Body of pancreas (tissue), 4 donors: ENCODE results near the gene EXD2. TPM values are rescaled to one million over a fixed set of nuclear protein-coding genes. Genes with fewer than 3 reads are reported as not detected.
A peak's percentile ranks its signal among the peaks of the same experiment; 100 is the strongest.

Source experiments
- ATAC-seq: fragments of 150-250 bp; one replicate; pipeline ENCODE4 v1.9.1; 2016
- DNase-seq, 4 donors: peaks; one replicate each; pipeline ENCODE4 v3.0.0-alpha.2; 2019
- H3K27ac ChIP-seq, 4 donors: fragments of 200-600 bp; sonication (generic); 1 replicate in 3 of 4; 2 replicates in 1 of 4; pipeline versions ENCODE4 v1.5.1 to v1.6.1; 2016 to 2019; ENCODE audit warnings: mild to moderate bottlenecking in 1 of 4, mixed read lengths in 1 of 4, moderate library complexity in 1 of 4
- H3K27me3 ChIP-seq, 2 donors: fragments of 200-600 bp; sonication (generic); one replicate each; pipeline ENCODE4 v1.6.0; 2016; ENCODE audit warnings: mild to moderate bottlenecking in 1 of 2
- H3K36me3 ChIP-seq, 2 donors: fragments of 200-600 bp; sonication (generic); replicated peaks in 1 of 2; 2 replicates each; pipeline ENCODE4 v1.5.1; 2016; ENCODE audit warnings: low read depth in 2 of 2; ENCODE audit not compliant: insufficient read depth in 1 of 2
- H3K4me1 ChIP-seq: fragments of 200-600 bp; sonication (generic); one replicate; pipeline ENCODE4 v1.6.0; 2016
- H3K4me3 ChIP-seq, 2 donors: fragments of 200-600 bp; sonication (generic); 1 replicate in 1 of 2; 2 replicates in 1 of 2; pipeline ENCODE4 v1.5.1; 2016 to 2019
- H3K9me3 ChIP-seq, 3 donors: fragments of 200-600 bp; sonication (generic); 1 replicate in 2 of 3; 2 replicates in 1 of 3; pipeline ENCODE4 v1.5.1; 2016
- POLR2A ChIP-seq, 3 donors: fragments of 450-650 bp; IDR thresholded peaks; one replicate each; pipeline ENCODE4 v1.6.1; 2016; ENCODE audit warnings: antibody characterized with exemption in 3 of 3, mild to moderate bottlenecking in 2 of 3
- WGBS, 2 donors: methylation state at CpG; one replicate each; pipeline ENCODE4 v1.1.5; 2017; 5-methylcytosine and 5-hydroxymethylcytosine counted together
- intact Hi-C: fragments of 100-400 bp; cut with DNase I; formaldehyde crosslinking; loops from one replicate; pipeline ENCODE4 v1.15.1; 2023
- total RNA-seq, 2 donors: library from RNA; depleted of rRNA; stranded (reverse); fragments of >200 nt; gene quantifications; one replicate each; pipeline ENCODE4 v1.1.0, GENCODE V29; 2016
- TF ChIP-seq, protein P1 (sequence below), 7 experiments: fragments of 450-650 bp in 4 of 7; fragments of 200-600 bp in 3 of 7; sonication (generic) in 3 of 7; IDR thresholded peaks; one replicate each; pipeline ENCODE4 v1.5.1; 2016 to 2019; ENCODE audit warnings: antibody characterized with exemption in 7 of 7

The EXD2 gene
- total RNA-seq, 2 donors from 2014 or later: 11.2 to 21.5 TPM

DNA sequence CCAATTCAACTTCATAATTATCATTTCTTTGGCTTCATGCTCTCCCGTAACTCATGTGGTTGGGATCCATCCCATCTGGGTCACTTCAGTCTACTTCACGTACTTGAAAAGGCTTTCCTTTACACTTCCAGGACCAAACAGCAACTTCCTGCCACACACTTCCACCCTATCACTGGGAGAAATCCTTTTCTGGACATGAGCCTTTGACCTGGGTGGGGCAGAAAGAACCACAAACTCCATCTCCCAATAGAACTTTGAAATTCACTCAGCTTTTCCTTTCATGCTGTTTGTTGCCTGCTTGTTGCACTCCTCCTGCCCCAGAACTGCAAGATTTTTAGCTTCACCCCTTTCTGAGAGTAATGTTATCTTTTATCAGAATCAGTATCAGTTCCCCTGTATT, 50.3 kb downstream of the EXD2 start:
- intact Hi-C loops: no loop called here
- Histone ChIP-seq H3K27me3 (no peaks in the 10 kb centered on the region), H3K4me1 (no peaks in the 10 kb centered on the region), H3K9me3 (no peaks in the 10 kb centered on the region), H3K36me3 (peaks cover 16 to 20% of the 10 kb centered on the region in 2 donors), H3K27ac (no peak overlapping the region), H3K4me3 (no peak overlapping the region)
- DNase-seq: no peak
- ATAC-seq: no peak
- no peak for TF ChIP-seq POLR2A (IDR thresholded peaks at IDR 0.05)
- WGBS, 2 donors: 78 to 91% methylated on average over 2 of the region's 2 CpGs

DNA sequence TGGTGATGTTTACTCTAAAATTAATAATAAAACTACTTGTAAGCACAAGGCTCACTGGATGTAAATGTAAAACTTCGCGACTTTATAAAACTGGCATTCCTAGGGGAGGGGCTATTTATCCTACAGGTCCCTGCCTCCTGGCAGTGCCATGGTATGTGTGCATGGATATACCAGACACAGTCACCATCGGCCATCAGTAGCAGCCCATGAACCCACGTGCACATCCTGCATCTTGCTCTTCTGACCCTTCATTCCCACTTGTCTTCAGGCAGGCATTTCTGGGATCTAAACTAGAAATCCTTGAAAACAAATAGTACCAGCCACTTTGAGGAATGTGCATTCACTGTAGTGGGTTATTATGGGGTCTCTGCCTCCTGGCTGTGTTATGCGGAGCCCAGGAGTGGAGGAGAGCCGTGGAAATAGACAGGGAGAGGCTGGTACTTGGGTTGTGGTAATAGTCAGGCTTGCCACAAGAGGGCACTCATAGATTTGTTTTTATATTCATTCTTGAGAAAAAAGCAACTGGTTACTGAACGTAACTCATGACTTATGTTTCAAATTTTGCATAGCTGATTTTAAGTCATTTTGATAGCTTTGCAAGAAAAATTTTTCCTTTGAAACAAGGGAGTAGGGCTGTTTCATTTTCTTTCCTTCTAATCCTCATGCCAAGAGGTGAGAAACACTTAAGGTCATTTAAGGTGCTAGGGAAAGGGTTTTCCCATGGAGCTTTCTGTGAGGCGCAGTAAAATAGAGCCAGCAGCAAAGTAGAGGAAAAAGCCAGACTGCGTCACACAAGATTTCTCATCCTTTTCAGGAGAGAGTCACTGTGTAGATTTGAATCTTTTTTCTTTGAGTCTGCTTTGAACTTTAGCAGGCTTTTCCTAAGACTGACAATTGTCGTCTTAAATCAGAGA, 51.3 kb downstream of the EXD2 start:
- no peaks in the 10 kb centered on the region for H3K27me3 ChIP-seq
- ATAC-seq (peak; percentile 66), DNase-seq (peak; percentile 68 to 82 (median 73))
- 44 to 45% methylated on average over 10 of the region's 10 CpGs for WGBS, 2 donors
- peaks cover 6 to 16% of the 10 kb centered on the region in 2 donors for H3K36me3 ChIP-seq
- TF ChIP-seq, protein P1, sequence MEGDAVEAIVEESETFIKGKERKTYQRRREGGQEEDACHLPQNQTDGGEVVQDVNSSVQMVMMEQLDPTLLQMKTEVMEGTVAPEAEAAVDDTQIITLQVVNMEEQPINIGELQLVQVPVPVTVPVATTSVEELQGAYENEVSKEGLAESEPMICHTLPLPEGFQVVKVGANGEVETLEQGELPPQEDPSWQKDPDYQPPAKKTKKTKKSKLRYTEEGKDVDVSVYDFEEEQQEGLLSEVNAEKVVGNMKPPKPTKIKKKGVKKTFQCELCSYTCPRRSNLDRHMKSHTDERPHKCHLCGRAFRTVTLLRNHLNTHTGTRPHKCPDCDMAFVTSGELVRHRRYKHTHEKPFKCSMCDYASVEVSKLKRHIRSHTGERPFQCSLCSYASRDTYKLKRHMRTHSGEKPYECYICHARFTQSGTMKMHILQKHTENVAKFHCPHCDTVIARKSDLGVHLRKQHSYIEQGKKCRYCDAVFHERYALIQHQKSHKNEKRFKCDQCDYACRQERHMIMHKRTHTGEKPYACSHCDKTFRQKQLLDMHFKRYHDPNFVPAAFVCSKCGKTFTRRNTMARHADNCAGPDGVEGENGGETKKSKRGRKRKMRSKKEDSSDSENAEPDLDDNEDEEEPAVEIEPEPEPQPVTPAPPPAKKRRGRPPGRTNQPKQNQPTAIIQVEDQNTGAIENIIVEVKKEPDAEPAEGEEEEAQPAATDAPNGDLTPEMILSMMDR (IDR thresholded peaks at IDR 0.05): peak; percentile 64 to 78 (median 72)
- no peak for TF ChIP-seq POLR2A (IDR thresholded peaks at IDR 0.05)
- H3K27ac ChIP-seq: no peak overlapping the region
- intact Hi-C loops: no loop called here
- H3K4me1 ChIP-seq: no peaks in the 10 kb centered on the region
- H3K9me3 ChIP-seq: no peaks in the 10 kb centered on the region
- no peak overlapping the region for H3K4me3 ChIP-seq

DNA sequence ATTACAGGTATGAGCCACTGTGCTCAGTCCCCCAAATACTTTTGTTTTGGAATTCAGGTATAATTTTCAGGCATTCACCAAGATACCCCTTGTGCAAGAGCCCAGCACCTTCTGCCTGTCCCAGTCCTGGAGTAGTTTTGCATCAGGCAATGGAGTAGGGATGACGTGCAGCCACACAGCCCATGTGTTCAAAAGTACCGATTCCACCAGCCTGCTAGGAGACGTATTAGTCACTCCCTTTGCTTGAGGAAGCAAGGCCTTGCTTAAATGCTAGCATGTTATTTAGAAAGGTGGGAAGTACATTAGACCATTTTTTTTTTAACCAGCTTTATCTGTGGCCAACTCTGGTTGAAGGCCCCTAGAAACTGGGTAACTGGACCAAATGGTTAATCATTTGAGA, 53.6 kb downstream of the EXD2 start:
- DNase-seq (no peak), ATAC-seq (no peak)
- intact Hi-C loops: no loop called here
- TF ChIP-seq, protein P1 (IDR thresholded peaks at IDR 0.05): no peak
- TF ChIP-seq POLR2A (IDR thresholded peaks at IDR 0.05): no peak
- Histone ChIP-seq H3K36me3 (no peaks in the 10 kb centered on the region), H3K4me1 (no peaks in the 10 kb centered on the region), H3K27ac (no peak overlapping the region), H3K9me3 (no peaks in the 10 kb centered on the region), H3K27me3 (no peaks in the 10 kb centered on the region), H3K4me3 (no peak overlapping the region)
- 78 to 90% methylated on average over 3 of the region's 3 CpGs for WGBS, 2 donors

DNA sequence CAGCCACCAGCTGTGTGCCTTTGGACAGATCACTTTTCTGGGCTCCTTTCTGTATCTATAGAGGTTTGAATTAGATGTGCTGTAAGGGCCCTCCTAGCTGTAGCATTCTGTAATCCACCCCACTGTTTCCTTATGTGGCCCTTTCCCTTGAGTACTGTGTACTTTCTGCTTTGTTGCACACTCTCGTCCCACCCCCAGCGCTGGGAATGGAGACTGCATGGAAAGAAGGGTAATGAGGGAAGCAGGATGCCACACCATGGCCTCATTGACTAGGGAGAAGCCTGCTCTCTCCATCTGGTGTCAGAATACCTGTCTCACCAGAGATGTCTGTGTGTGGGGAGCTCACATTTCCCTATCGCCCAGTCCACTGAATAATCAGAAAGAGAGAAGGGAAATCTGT, 55.0 kb downstream of the EXD2 start:
- no peak for ATAC-seq
- no peak overlapping the region for H3K4me3 ChIP-seq
- 68 to 94% methylated on average over 3 of the region's 3 CpGs for WGBS, 2 donors
- DNase-seq: no peak
- no peak overlapping the region for H3K27ac ChIP-seq
- H3K9me3 ChIP-seq: no peaks in the 10 kb centered on the region
- no peaks in the 10 kb centered on the region for H3K27me3 ChIP-seq
- no peaks in the 10 kb centered on the region for H3K36me3 ChIP-seq
- TF ChIP-seq POLR2A (IDR thresholded peaks at IDR 0.05): no peak
- intact Hi-C loops: no loop called here
- no peaks in the 10 kb centered on the region for H3K4me1 ChIP-seq

DNA sequence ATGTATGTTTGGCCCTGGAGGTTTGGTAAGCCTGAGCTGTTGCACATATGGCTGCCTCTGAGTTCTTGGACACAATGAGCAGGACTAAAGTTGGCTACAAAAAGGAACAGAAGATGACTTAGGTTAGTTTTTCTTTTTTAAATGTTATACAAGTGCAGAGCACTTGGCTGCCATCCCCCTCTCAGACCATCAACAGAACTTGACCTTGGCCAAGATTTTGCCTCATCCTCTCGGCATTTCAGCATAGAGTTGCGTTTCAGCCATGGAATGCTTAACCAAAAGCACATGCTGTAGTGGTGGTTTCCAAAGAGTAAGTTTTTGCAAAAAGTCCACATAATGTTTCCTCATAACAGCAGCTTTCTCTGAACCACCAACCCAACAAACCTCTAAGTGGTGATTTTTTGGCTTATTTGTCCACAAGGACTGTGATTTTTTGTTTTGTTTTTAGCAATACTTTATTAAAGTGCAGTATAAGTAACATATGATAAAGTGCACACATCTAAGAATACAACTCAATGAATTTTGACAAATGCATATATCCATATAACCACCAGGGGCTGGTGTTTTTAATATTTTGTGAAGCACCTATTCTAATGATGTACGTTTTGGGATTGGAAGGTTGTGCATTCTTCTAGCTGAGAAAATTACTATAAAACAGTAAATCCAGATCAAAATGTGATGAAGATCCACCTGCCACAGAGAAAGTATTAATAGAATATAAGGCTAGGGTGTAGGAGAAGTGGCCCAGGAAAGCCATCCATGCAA, 56.6 kb downstream of the EXD2 start:
- Histone ChIP-seq H3K4me1 (no peaks in the 10 kb centered on the region), H3K9me3 (no peaks in the 10 kb centered on the region), H3K27me3 (no peaks in the 10 kb centered on the region), H3K27ac (no peak overlapping the region), H3K36me3 (no peaks in the 10 kb centered on the region), H3K4me3 (no peak overlapping the region)
- TF ChIP-seq, protein P1 (IDR thresholded peaks at IDR 0.05): peak in 1 of 7 experiments; percentile 10
- no peak for TF ChIP-seq POLR2A (IDR thresholded peaks at IDR 0.05)
- peak in 2 of 4 donors; percentile 26 to 51 for DNase-seq
- 79 to 80% methylated on average over 3 of the region's 3 CpGs for WGBS, 2 donors
- ATAC-seq: peak; percentile 53
- intact Hi-C loops: no loop called here
